K562 (cell line): ENCODE results near the gene BLZF1. TPM values are rescaled to one million over a fixed set of nuclear protein-coding genes. Genes with fewer than 3 reads are reported as not detected.

ENCODE experiments used
- ARNT ChIP-seq, 2 experiments: fragments of 450-650 bp; IDR thresholded peaks; 2 replicates each; pipeline ENCODE4 v1.6.1; 2016; ENCODE audit warnings: mild to moderate bottlenecking in 1 of 2
- C11orf30 ChIP-seq: fragments of 450-650 bp; IDR thresholded peaks from 2 replicates; pipeline ENCODE4 v1.6.1; 2016; ENCODE audit warnings: low read depth, mild to moderate bottlenecking
- HSF4 ChIP-seq: fragments of 250-450 bp; sonication (Bioruptor Pico); IDR thresholded peaks from 2 replicates; pipeline ENCODE4 v2.1.2; 2022; ENCODE audit warnings: mild to moderate bottlenecking, moderate library complexity, borderline replicate concordance
- MCM3 ChIP-seq: fragments of 450-650 bp; IDR thresholded peaks from 2 replicates; pipeline ENCODE4 v1.6.1; 2016
- PRMT5 ChIP-seq: sonication (generic); formaldehyde crosslinking; IDR thresholded peaks from 2 replicates; pipeline ENCODE4 v1.5.0; 2020; ENCODE audit warnings: missing genetic modification reagents
- RBM15 ChIP-seq: fragments of 200-400 bp; formaldehyde crosslinking; IDR thresholded peaks from 2 replicates; pipeline ENCODE4 v1.6.1; 2018; ENCODE audit warnings: mild to moderate bottlenecking, low read length, moderate library complexity; ENCODE audit not compliant: insufficient read depth
- SMARCA5 ChIP-seq: fragments of 450-650 bp; IDR thresholded peaks from 2 replicates; pipeline ENCODE4 v1.6.1; 2016
- TCF15 ChIP-seq: fragments of 250-450 bp; sonication (Bioruptor Pico); IDR thresholded peaks from 2 replicates; pipeline ENCODE4 v1.8.0; 2022; ENCODE audit warnings: moderate library complexity, mild to moderate bottlenecking, inconsistent platforms
- ZC3H11A ChIP-seq: IDR thresholded peaks from 2 replicates; pipeline ENCODE4 v1.6.1; 2012; ENCODE audit warnings: low read depth, low read length, improper control_type of control experiment
- ZNF232 ChIP-seq: sonication (generic); formaldehyde crosslinking; IDR thresholded peaks from 2 replicates; pipeline ENCODE4 v1.8.0; 2022; ENCODE audit warnings: mild to moderate bottlenecking, missing genetic modification reagents
- polyA plus RNA-seq, 8 experiments: library from polyadenylated mRNA; depleted of rRNA in 4 of 8; stranded (reverse) in 5 of 8; unstranded in 3 of 8; fragments of >200 nt; fragmentation: Nextera tagmentation in 2 of 8; fragmentation: Illumina TruSeq in 1 of 8; extraction: Ambion mirVana in 2 of 8; extraction: Trizol in 1 of 8; gene quantifications; 2 replicates each; pipeline versions ENCODE4 v1.2.1 to v1.2.3, GENCODE V29; 2011 to 2014; ENCODE audit warnings: inconsistent platforms in 1 of 8, missing spikeins in 1 of 8
- total RNA-seq, 7 experiments: library from RNA; depleted of rRNA in 6 of 7; stranded (reverse); fragments of >200 nt in 6 of 7; fragmentation: Illumina TruSeq in 2 of 7; extraction: Trizol in 2 of 7; gene quantifications; 2 replicates each; pipeline versions ENCODE4 v1.2.1 to v1.2.3, GENCODE V29; 2011 to 2021; ENCODE audit warnings: low replicate concordance in 1 of 7
- TF ChIP-seq, protein P1 (sequence below): sonication (generic); formaldehyde crosslinking; IDR thresholded peaks from 2 replicates; pipeline ENCODE4 v1.8.1; 2023; ENCODE audit warnings: mild to moderate bottlenecking, missing genetic modification reagents

Gene BLZF1
- total and polyA plus RNA-seq, 9 of the 15 experiments (the other 6 are each of a cell fraction or from before 2014, with no cell fraction given) = 20.5 to 32.8 (median 25.3) TPM

GRCh38 chr1:169318536-169319244, 49.3 kb upstream of the BLZF1 start (continued):
- no peak for TF ChIP-seq RBM15
- no peak for TF ChIP-seq C11orf30
- no peak for TF ChIP-seq ZC3H11A
- TF ChIP-seq PRMT5 = no peak
- no peak for TF ChIP-seq SMARCA5
- TF ChIP-seq HSF4 = no peak
- TF ChIP-seq ZNF232 (CRISPR knock-in tag) = no peak
- TF ChIP-seq TCF15 (CRISPR knock-in tag) = no peak
- no peak for TF ChIP-seq MCM3
- TF ChIP-seq, protein P1, sequence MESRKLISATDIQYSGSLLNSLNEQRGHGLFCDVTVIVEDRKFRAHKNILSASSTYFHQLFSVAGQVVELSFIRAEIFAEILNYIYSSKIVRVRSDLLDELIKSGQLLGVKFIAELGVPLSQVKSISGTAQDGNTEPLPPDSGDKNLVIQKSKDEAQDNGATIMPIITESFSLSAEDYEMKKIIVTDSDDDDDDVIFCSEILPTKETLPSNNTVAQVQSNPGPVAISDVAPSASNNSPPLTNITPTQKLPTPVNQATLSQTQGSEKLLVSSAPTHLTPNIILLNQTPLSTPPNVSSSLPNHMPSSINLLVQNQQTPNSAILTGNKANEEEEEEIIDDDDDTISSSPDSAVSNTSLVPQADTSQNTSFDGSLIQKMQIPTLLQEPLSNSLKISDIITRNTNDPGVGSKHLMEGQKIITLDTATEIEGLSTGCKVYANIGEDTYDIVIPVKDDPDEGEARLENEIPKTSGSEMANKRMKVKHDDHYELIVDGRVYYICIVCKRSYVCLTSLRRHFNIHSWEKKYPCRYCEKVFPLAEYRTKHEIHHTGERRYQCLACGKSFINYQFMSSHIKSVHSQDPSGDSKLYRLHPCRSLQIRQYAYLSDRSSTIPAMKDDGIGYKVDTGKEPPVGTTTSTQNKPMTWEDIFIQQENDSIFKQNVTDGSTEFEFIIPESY (CRISPR knock-in tag) = no peak
- no peak for TF ChIP-seq ARNT (IDR thresholded peaks at IDR 0.05)
